SK-N-SH (cell line): ENCODE results near the gene NDUFV2. TPM values are rescaled to one million over a fixed set of nuclear protein-coding genes. Genes with fewer than 3 reads are reported as not detected.
"Not testable (repeated sequence)": the region's sequence is repeated elsewhere in the genome, so short reads cannot be mapped to it uniquely, and the experiment has no call there.

Experiments used
- CTCF ChIA-PET: fragments of 300-600, 350-600 bp; formaldehyde crosslinking; extraction: SDS; loops from one replicate; lab custom pipeline; 2021; lab: Yijun Ruan, JAX
- POLR2A ChIA-PET: fragments of 350-600 bp; sonication (Branson Sonifier 250); formaldehyde crosslinking; extraction: SDS; loops from one replicate; lab custom pipeline; 2020; ENCODE audit warnings: antibody characterized with exemption, inconsistent platforms; lab: Yijun Ruan, JAX
- DNase-seq: peaks from one replicate; pipeline ENCODE4 v3.0.0; 2012
- H2AFZ ChIP-seq: fragments of 200-600 bp; sonication (generic); 2 replicates; pipeline ENCODE4 v1.8.1; 2016; ENCODE audit warnings: antibody characterized with exemption, mild to moderate bottlenecking, low read depth
- H3F3A ChIP-seq: fragments of 200-600 bp; sonication (generic); replicated peaks from 2 replicates; pipeline ENCODE3; 2016; ENCODE audit warnings: antibody characterized with exemption, mild to moderate bottlenecking; ENCODE audit not compliant: insufficient read depth
- H3K27ac ChIP-seq, 2 experiments: fragments of 200-500 bp in 1 of 2; fragments of 200-600 bp in 1 of 2; sonication (Bioruptor generic) in 1 of 2; sonication (generic), shearing (Covaris generic) in 1 of 2; 2 replicates each; pipeline versions ENCODE4 v1.5.1 to v1.6.1; 2014 to 2016; ENCODE audit warnings: low read depth in 2 of 2, inconsistent platforms in 1 of 2, low read length in 1 of 2, mild to moderate bottlenecking in 1 of 2, mixed read lengths in 1 of 2
- H3K27me3 ChIP-seq: fragments of 200-600 bp; sonication (generic), shearing (Covaris generic); 2 replicates; pipeline ENCODE4 v1.6.1; 2016; ENCODE audit warnings: mixed run types; ENCODE audit not compliant: insufficient read depth
- H3K36me3 ChIP-seq, 2 experiments: fragments of 200-500 bp in 1 of 2; fragments of 200-600 bp in 1 of 2; sonication (Bioruptor generic) in 1 of 2; sonication (generic) in 1 of 2; replicated peaks in 1 of 2; 2 replicates each; pipeline versions ENCODE3 to v1.5.1; 2014 to 2016; ENCODE audit warnings: low read length in 1 of 2, mild to moderate bottlenecking in 1 of 2; ENCODE audit not compliant: insufficient read depth in 2 of 2, control insufficient read depth in 1 of 2
- H3K4me1 ChIP-seq, 2 experiments: fragments of 200-500 bp in 1 of 2; fragments of 200-600 bp in 1 of 2; sonication (Bioruptor generic) in 1 of 2; sonication (generic), shearing (Covaris generic) in 1 of 2; 2 replicates each; pipeline versions ENCODE4 v1.5.1 to v1.6.1; 2014 to 2016; ENCODE audit warnings: low read depth in 1 of 2, low read length in 1 of 2, mixed run types in 1 of 2; ENCODE audit not compliant: insufficient read depth in 2 of 2, control insufficient read depth in 1 of 2
- H3K4me2 ChIP-seq: fragments of 200-600 bp; sonication (generic), shearing (Covaris generic); 2 replicates; pipeline ENCODE4 v1.6.1; 2017; ENCODE audit warnings: mixed run types
- H3K4me3 ChIP-seq, 2 experiments: fragments of 200-500 bp in 1 of 2; fragments of 200-600 bp in 1 of 2; sonication (Bioruptor generic) in 1 of 2; sonication (generic), shearing (Covaris generic) in 1 of 2; 2 replicates each; pipeline versions ENCODE4 v1.5.1 to v1.8.1; 2014 to 2016; ENCODE audit warnings: low read depth in 2 of 2, inconsistent platforms in 1 of 2, low read length in 1 of 2, mild to moderate bottlenecking in 1 of 2, mixed read lengths in 1 of 2, moderate library complexity in 1 of 2
- H3K79me2 ChIP-seq: fragments of 200-600 bp; sonication (generic); 2 replicates; pipeline ENCODE4 v1.8.1; 2017; ENCODE audit warnings: mild to moderate bottlenecking; ENCODE audit not compliant: insufficient read depth
- H3K9ac ChIP-seq: fragments of 200-600 bp; sonication (generic); 2 replicates; pipeline ENCODE4 v1.6.1; 2017; ENCODE audit warnings: mixed run types
- H3K9me2 ChIP-seq: fragments of 200-600 bp; sonication (generic); 2 replicates; pipeline ENCODE4 v1.6.1; 2017; ENCODE audit warnings: mixed run types
- H3K9me3 ChIP-seq: fragments of 200-600 bp; sonication (generic); 2 replicates; pipeline ENCODE4 v1.6.1; 2017; ENCODE audit warnings: mixed run types, mild to moderate bottlenecking, moderate library complexity
- H4K20me1 ChIP-seq: fragments of 200-600 bp; sonication (generic); 2 replicates; pipeline ENCODE4 v1.6.1; 2017; ENCODE audit warnings: mild to moderate bottlenecking, mixed run types; ENCODE audit not compliant: insufficient read depth
- CHD2 ChIP-seq: fragments of 150-350 bp; IDR thresholded peaks from 2 replicates; pipeline ENCODE4 v1.6.1; 2018; ENCODE audit warnings: low read length; ENCODE audit not compliant: partially characterized antibody
- EP300 ChIP-seq, 2 experiments: IDR thresholded peaks; 2 replicates each; pipeline versions ENCODE4 v1.4.0 to v1.6.1; 2012; ENCODE audit warnings: borderline replicate concordance in 1 of 2, low read depth in 1 of 2, low read length in 1 of 2
- EZH2phosphoT487 ChIP-seq: fragments of 200-600 bp; sonication (generic); IDR thresholded peaks from 2 replicates; pipeline ENCODE4 v1.6.1; 2017; ENCODE audit warnings: low read depth, mixed run types, mild to moderate bottlenecking, antibody characterized with exemption, moderate library complexity, borderline replicate concordance
- GABPA ChIP-seq: IDR thresholded peaks from 2 replicates; pipeline ENCODE4 v1.4.0; 2012; ENCODE audit warnings: low read depth, mild to moderate bottlenecking
- GATA2 ChIP-seq: sonication (generic); formaldehyde crosslinking; IDR thresholded peaks from 2 replicates; pipeline ENCODE4 v1.5.0; 2020; ENCODE audit warnings: mild to moderate bottlenecking, missing genetic modification reagents
- NRF1 ChIP-seq: IDR thresholded peaks from 2 replicates; pipeline ENCODE4 v1.6.1; 2012; ENCODE audit warnings: low read depth, mild to moderate bottlenecking, low read length
- PBX3 ChIP-seq: IDR thresholded peaks from 2 replicates; pipeline ENCODE4; 2012
- POLR2AphosphoS5 ChIP-seq: IDR thresholded peaks from 2 replicates; pipeline ENCODE4 v1.6.1; 2012; ENCODE audit warnings: low read depth, low read length
- RCOR1 ChIP-seq: fragments of 150-350 bp; IDR thresholded peaks from 2 replicates; pipeline ENCODE4 v1.6.1; 2017; ENCODE audit warnings: antibody characterized with exemption, low read length
- REST ChIP-seq: IDR thresholded peaks from 2 replicates; pipeline ENCODE4 v1.6.1; 2012; ENCODE audit warnings: mild to moderate bottlenecking, low read depth, low read length, moderate library complexity
- RFX5 ChIP-seq: IDR thresholded peaks from 2 replicates; pipeline ENCODE4 v1.6.1; 2012; ENCODE audit warnings: mild to moderate bottlenecking, improper control_type of control experiment, low read length
- SMC3 ChIP-seq: IDR thresholded peaks from 2 replicates; pipeline ENCODE4 v1.6.1; 2012; ENCODE audit warnings: low read depth, low read length, improper control_type of control experiment
- USF1 ChIP-seq: IDR thresholded peaks from 2 replicates; pipeline ENCODE4 v1.4.0; 2012; ENCODE audit warnings: low read depth, borderline replicate concordance
- YY1 ChIP-seq: IDR thresholded peaks from 2 replicates; pipeline ENCODE4 v1.4.0; 2012; ENCODE audit warnings: low read depth, mild to moderate bottlenecking
- WGBS: methylation state at CpG from one replicate; pipeline ENCODE4 v1.1.6; 2017; ENCODE audit warnings: low lambda C conversion rate; 5-methylcytosine and 5-hydroxymethylcytosine counted together
- polyA plus RNA-seq, 3 experiments: library from polyadenylated mRNA; depleted of rRNA; stranded (reverse); fragments of >200 nt; gene quantifications; 2 replicates each; pipeline ENCODE4 v1.2.3, GENCODE V29; 2012

NDUFV2 gene
- polyA plus RNA-seq, 1 of the 3 experiments (the other 2 are of a cell fraction): 101 TPM

GRCh38 chr18:9088252-9088651 is 14.2 kb upstream of the NDUFV2 start:
- no peaks in the 10 kb centered on the region for H3K9me2 ChIP-seq
- peaks cover 2% of the 10 kb centered on the region for H3F3A ChIP-seq
- no peak overlapping the region for H3K4me3 ChIP-seq
- DNase-seq: no peak
- no peaks in the 10 kb centered on the region for H3K4me1 ChIP-seq
- H4K20me1 ChIP-seq: no peaks in the 10 kb centered on the region
- no peaks in the 10 kb centered on the region for H3K9me3 ChIP-seq
- WGBS: 93% methylated on average over 5 of the region's 5 CpGs
- H3K27me3 ChIP-seq: no peaks in the 10 kb centered on the region
- ChIA-PET POLR2A (no interaction called here), CTCF (interaction anchor here (1.9 kb wide), 1 partner anchor 15 kb away, joined by 7 read pairs; no protein-coding TSS in a partner anchor)
- no peak overlapping the region for H3K27ac ChIP-seq
- no peak overlapping the region for H2AFZ ChIP-seq
- H3K36me3 ChIP-seq: no peaks in the 10 kb centered on the region
- no peak overlapping the region for H3K4me2 ChIP-seq
- TF ChIP-seq RFX5 (no peak), CHD2 (no peak), USF1 (no peak), NRF1 (no peak), YY1 (no peak), RCOR1 (no peak), GATA2 (CRISPR knock-in tag) (no peak), SMC3 (no peak), GABPA (no peak), PBX3 (no peak), EZH2phosphoT487 (no peak), POLR2AphosphoS5 (no peak), REST (no peak), EP300 (IDR thresholded peaks at IDR 0.05; ENCODE audit: borderline replicate concordance in 1 of 2, low read depth in 1 of 2, low read length in 1 of 2) (no peak)
- H3K9ac ChIP-seq: no peak overlapping the region
- H3K79me2 ChIP-seq: no peaks in the 10 kb centered on the region

GRCh38 chr18:9088727-9089126 is 13.8 kb upstream of the NDUFV2 start:
- H3K9ac ChIP-seq, H3K9me3 ChIP-seq, H3K79me2 ChIP-seq, H3K27me3 ChIP-seq, H3K27ac ChIP-seq, DNase-seq, POLR2A ChIA-PET, H3F3A ChIP-seq, H3K4me2 ChIP-seq, H3K36me3 ChIP-seq, H3K9me2 ChIP-seq, H4K20me1 ChIP-seq, H3K4me3 ChIP-seq, H2AFZ ChIP-seq, H3K4me1 ChIP-seq: not testable (repeated sequence)
- CTCF ChIA-PET: interaction anchor here (1.9 kb wide), 1 partner anchor 15 kb away, joined by 7 read pairs; no protein-coding TSS in a partner anchor
- 91% methylated on average over 2 of the region's 2 CpGs for WGBS
